ENCODE results near the gene DPP7. TPM values are rescaled to one million over a fixed set of nuclear protein-coding genes. Genes with fewer than 3 reads are reported as not detected.

DPP7 gene
- total and polyA plus RNA-seq, 7 donors = 34.8 to 75.3 (median 67.4) TPM

GRCh38 chr9:137145731-137146526, 31.4 kb upstream of the DPP7 start:
- H3K27ac ChIP-seq = no peak overlapping the region
- ATAC-seq = no peak
- WGBS, 3 donors = 42 to 51% (median 44%) methylated on average over 41 to 49 of the region's 49 CpGs

GRCh38 chr9:137143459-137143858, 28.9 kb upstream of the DPP7 start:
- intact Hi-C loops (cut with DNase I) = no loop called here
- DNase-seq = no peak
- Histone ChIP-seq H3K27me3 (ENCODE audit: insufficient read depth in 3 of 3, low read length in 2 of 3) (peaks cover 0 to 88% (median 39%) of the 10 kb centered on the region in 3 donors), H3K9me3 (no peaks in the 10 kb centered on the region), H3K4me1 (no peaks in the 10 kb centered on the region), H3K27ac (no peak overlapping the region), H3K4me3 (no peak overlapping the region), H3K36me3 (ENCODE audit: insufficient read depth in 1 of 2, low read depth in 1 of 2) (no peaks in the 10 kb centered on the region)
- TF ChIP-seq CTCF (IDR thresholded peaks at IDR 0.05) = no peak
- ATAC-seq = no peak
- WGBS, 3 donors = 40 to 56% (median 48%) methylated on average over 4 of the region's 4 CpGs

More at GRCh38 chr9:137145731-137146526, 31.4 kb upstream of the DPP7 start:
- Histone ChIP-seq H3K36me3 (ENCODE audit: insufficient read depth in 1 of 2, low read depth in 1 of 2) (no peaks in the 10 kb centered on the region), H3K4me3 (no peak overlapping the region), H3K27me3 (ENCODE audit: insufficient read depth in 3 of 3, low read length in 2 of 3) (peaks cover 0 to 64% (median 21%) of the 10 kb centered on the region in 3 donors), H3K4me1 (no peaks in the 10 kb centered on the region), H3K9me3 (no peaks in the 10 kb centered on the region)
- no peak for DNase-seq
- intact Hi-C loops (cut with DNase I) = no loop called here
- no peak for TF ChIP-seq CTCF (IDR thresholded peaks at IDR 0.05)

GRCh38 chr9:137141976-137142936, 27.7 kb upstream of the DPP7 start:
- no peaks in the 10 kb centered on the region for H3K36me3 ChIP-seq (ENCODE audit: insufficient read depth in 1 of 2, low read depth in 1 of 2)
- DNase-seq (no peak), ATAC-seq (no peak)
- 68 to 75% (median 70%) methylated on average over 23 to 24 of the region's 24 CpGs for WGBS, 3 donors
- H3K27me3 ChIP-seq (ENCODE audit: insufficient read depth in 3 of 3, low read length in 2 of 3) = peaks cover 0 to 89% (median 44%) of the 10 kb centered on the region in 3 donors
- no peak overlapping the region for H3K4me3 ChIP-seq
- intact Hi-C loops (cut with DNase I) = no loop called here
- H3K27ac ChIP-seq = no peak overlapping the region
- no peaks in the 10 kb centered on the region for H3K9me3 ChIP-seq
- TF ChIP-seq CTCF (IDR thresholded peaks at IDR 0.05) = no peak
- H3K4me1 ChIP-seq = no peaks in the 10 kb centered on the region

- TF ChIP-seq CTCF (IDR thresholded peaks at IDR 0.05) = no peak
- Histone ChIP-seq H3K27me3 (ENCODE audit: insufficient read depth in 3 of 3, low read length in 2 of 3) (peaks cover 0 to 91% (median 48%) of the 10 kb centered on the region in 3 donors), H3K9me3 (no peaks in the 10 kb centered on the region), H3K4me1 (no peaks in the 10 kb centered on the region), H3K27ac (no peak overlapping the region), H3K36me3 (ENCODE audit: insufficient read depth in 1 of 2, low read depth in 1 of 2) (no peaks in the 10 kb centered on the region), H3K4me3 (no peak overlapping the region)
- no peak for DNase-seq
- intact Hi-C loops (cut with DNase I) = no loop called here
- WGBS, 3 donors = 66 to 69% (median 67%) methylated on average over 16 to 17 of the region's 17 CpGs
- ATAC-seq = no peak
Observed at GRCh38 chr9:137141050-137141810, 26.7 kb upstream of the DPP7 start.
